ENCODE results near the gene HHIPL1.

HHIPL1 gene

DNA sequence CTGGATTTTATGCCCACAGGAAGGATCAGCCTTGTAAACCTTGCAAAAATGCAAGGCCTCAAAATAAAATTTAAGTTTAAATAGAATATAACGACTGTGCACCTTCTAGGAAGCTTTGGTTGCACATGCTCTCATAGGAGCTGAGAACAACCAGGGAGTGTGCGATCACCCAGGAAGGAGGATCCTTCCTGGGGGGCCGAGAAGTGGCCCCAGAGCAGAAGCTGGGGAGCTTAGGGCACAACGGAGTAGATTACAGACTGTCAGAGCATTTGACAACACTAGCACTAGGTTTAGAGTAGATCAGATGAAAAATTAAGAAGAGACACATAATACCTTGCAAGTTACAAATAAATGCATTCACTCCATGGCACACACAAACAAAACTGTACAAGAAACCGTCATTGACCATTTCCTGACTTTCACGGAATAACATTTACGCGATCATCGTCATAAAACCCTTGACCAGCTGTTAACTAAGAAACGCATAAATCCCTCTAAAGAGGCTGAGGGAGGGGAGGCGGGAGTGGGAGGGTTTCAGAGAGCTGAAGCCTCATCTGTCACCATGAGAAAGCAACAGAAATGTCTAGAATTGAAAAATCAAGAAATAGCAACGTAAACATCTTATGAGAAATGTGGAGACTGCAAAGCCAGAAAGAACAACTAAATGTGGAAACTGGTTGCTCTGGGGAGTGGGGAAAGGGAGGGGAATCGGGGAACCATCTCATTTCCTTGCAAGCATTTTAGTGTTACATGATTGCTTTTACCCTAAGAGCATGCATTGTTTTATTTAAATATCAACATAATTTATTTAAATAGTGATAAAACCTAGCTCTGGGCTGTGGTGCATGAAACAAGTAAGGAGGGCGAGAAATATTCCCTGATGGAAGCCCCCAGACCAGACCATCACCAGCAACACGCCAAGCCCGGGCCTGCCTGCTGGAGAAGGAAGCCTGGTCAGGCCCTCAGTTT lies 27.8 kb upstream of the HHIPL1 start:
- TF ChIP-seq, protein P1, sequence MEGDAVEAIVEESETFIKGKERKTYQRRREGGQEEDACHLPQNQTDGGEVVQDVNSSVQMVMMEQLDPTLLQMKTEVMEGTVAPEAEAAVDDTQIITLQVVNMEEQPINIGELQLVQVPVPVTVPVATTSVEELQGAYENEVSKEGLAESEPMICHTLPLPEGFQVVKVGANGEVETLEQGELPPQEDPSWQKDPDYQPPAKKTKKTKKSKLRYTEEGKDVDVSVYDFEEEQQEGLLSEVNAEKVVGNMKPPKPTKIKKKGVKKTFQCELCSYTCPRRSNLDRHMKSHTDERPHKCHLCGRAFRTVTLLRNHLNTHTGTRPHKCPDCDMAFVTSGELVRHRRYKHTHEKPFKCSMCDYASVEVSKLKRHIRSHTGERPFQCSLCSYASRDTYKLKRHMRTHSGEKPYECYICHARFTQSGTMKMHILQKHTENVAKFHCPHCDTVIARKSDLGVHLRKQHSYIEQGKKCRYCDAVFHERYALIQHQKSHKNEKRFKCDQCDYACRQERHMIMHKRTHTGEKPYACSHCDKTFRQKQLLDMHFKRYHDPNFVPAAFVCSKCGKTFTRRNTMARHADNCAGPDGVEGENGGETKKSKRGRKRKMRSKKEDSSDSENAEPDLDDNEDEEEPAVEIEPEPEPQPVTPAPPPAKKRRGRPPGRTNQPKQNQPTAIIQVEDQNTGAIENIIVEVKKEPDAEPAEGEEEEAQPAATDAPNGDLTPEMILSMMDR (conservative IDR thresholded peaks at IDR 0.05; ENCODE audit: low read depth), result no peak
- CTCF ChIA-PET, result no interaction called here
- no peak for DNase-seq (ENCODE audit: low spot score)
- 0 out of 2 replicates have a peak overlapping the region, but pooled peaks have one; percentile 78 for H3K27ac ChIP-seq
- POLR2A ChIA-PET (ENCODE audit: low non-redundant PET), result no interaction called here

DNA sequence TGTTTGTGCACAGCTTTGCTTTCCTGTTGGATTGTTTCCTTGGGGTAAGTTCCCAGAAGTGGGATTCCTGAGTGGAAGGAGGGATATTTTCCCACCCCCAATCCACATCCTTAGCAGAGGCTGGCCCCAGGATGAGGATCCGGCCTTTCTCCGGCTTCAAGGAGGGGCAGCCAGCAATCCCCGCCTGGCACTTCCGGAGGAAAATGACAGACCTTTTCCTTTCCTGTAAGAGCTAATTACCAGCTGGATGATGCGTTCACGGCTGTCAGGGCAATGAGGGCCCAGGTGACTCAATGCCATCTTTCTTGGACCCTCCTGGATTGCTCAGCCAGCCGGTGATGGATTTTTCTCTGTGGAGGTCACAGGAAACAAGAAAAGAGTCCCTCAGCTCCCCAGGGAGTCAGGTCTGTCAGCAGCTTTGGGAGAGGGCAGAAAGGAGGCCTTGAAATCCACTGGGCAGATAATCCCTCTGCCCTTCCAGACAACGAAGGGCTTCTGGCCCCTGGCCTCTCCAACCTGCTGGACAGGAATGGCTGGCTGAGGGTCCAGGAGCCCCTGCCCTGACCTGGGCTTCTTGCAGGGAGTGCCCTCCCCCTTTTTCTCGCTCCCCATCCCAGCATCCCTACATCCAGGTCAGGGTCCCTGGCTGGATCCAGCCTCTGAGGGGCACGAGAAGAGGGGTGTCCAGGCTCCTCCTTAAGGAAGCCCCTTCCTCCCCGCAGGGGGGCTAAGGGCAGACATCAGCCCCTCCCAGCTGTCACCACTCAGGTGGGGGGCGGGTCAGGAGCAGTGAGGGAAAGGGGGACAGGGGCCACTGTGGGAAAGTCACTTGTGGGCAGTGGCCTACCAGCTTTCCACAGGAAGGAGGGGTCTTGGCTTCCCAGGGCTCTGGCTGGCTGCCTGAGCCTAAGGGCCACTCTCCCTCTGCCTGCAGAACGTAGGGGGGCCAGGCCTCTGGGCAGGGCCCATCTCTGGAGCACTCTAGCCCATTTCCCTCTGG lies 24.8 kb upstream of the HHIPL1 start:
- peak; percentile 44 for DNase-seq (ENCODE audit: low spot score)
- H3K27ac ChIP-seq, result peak overlapping the region; percentile 78
- ChIA-PET CTCF (no interaction called here), POLR2A (ENCODE audit: low non-redundant PET) (no interaction called here)
- TF ChIP-seq, protein P1 (conservative IDR thresholded peaks at IDR 0.05; ENCODE audit: low read depth), result no peak

DNA sequence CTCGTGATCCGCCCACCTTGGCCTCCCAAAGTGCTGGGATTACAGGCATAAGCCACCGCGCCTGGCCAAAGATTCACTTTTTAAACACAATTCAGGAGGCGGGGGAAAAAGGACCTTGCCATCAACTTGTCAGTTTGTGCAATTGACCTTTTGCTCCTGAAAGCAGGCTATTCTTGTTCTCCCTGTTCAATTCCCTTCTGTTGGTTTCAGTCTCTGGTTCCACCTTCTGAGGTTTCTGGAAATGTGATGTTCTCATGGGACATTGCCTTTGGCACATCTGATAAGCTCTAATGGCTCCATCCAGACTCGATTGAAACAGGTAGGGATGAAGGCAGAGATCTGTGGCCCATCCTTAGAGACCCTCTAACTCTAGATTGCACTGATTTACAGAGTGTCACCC lies 23.0 kb upstream of the HHIPL1 start:
- peak overlapping the region; percentile 78; the same call in 1 of the 2 replicates for H3K27ac ChIP-seq
- POLR2A ChIA-PET (ENCODE audit: low non-redundant PET), result interaction anchor here (0.5 kb wide), 1 partner anchor 11 kb away, joined by 3 read pairs; no protein-coding TSS in a partner anchor
- TF ChIP-seq, protein P1 (conservative IDR thresholded peaks at IDR 0.05; ENCODE audit: low read depth), result no peak
- CTCF ChIA-PET, result interaction anchor here (1.1 kb wide), 1 partner anchor 12 kb away, joined by 3 read pairs; no protein-coding TSS in a partner anchor
- DNase-seq (ENCODE audit: low spot score), result no peak

DNA sequence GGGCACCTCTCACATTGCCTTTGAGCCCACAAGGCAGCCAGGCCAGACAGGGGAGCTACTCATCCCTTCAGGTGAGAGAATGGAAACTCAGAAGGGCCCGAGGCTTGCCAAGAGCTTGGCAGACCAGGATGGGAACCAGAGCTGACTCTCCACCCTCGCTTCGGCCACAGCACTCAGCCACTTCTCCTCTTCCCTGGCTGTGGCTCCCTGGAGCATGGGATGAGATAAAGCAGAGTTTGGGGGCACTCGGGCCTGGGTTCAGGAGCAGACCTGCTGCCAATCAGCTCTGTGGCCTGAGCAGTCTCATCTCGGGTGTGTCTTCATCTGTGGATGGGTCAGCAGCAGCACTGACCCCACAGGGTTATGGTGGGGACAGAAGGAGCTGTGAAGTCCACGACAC lies 20.9 kb upstream of the HHIPL1 start:
- POLR2A ChIA-PET (ENCODE audit: low non-redundant PET), result interaction anchor here (1.1 kb wide), 1 partner anchor 19 kb away, joined by 3 read pairs; no protein-coding TSS in a partner anchor

DNA sequence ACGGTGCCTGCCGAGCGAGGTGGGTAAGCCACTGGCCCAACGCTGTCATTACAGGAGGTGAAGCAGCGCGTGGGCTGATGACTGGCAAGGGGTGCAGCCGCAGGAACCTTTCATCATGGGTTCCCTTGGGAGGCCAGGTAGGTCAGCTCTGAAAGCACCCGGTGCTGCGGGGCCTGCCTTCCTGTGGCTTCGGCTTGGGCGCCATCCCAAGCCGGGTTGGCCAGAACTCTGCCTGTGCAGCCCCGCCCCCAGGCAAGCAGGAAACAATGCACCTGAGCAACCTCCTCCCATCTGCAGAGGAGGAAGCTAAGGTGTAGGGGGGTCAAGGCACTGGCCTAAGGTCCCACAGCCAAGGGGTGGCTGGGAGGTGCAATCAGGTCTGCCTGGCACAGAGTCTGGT lies 20.0 kb upstream of the HHIPL1 start:
- ChIA-PET POLR2A (ENCODE audit: low non-redundant PET) (no interaction called here), CTCF (no interaction called here)
- TF ChIP-seq, protein P1 (conservative IDR thresholded peaks at IDR 0.05; ENCODE audit: low read depth), result no peak
- no peak for DNase-seq (ENCODE audit: low spot score)
- no peak overlapping the region for H3K27ac ChIP-seq

More for the DNA sequence above, 20.9 kb upstream of the HHIPL1 start:
- TF ChIP-seq, protein P1 (conservative IDR thresholded peaks at IDR 0.05; ENCODE audit: low read depth), result no peak
- no peak for DNase-seq (ENCODE audit: low spot score)
- peak overlapping the region; percentile 79 for H3K27ac ChIP-seq
- CTCF ChIA-PET, result interaction anchor here (0.5 to 1.3 kb wide), 4 partner anchors 14 to 106 kb away, joined by 3 read pairs; no protein-coding TSS in a partner anchor

DNA sequence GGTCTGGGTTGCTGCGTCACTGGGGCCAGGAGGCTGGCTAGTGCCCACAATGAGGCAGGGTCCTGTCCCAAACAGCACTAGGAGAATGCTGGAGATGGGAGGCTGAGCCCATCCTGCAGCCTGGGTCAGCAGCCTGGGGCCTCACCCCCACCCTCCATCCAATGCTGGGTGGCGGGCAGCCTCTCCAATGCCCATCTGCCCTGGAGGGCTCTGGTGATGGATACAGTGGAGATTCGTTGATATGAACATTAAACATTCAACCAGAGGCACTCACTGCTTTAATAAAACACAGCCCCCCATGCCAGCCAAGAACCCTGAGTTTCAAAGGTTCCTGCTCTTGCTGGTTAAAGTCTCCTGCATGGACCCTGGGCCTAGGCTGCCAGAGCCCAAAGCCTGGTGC lies 19.5 kb upstream of the HHIPL1 start:
- no peak overlapping the region for H3K27ac ChIP-seq
- ChIA-PET CTCF (no interaction called here), POLR2A (ENCODE audit: low non-redundant PET) (no interaction called here)
- TF ChIP-seq, protein P1 (conservative IDR thresholded peaks at IDR 0.05; ENCODE audit: low read depth), result no peak
- no peak for DNase-seq (ENCODE audit: low spot score)
